Measurements from ENCODE around the gene BICD2. TPM values are rescaled to one million over a fixed set of nuclear protein-coding genes. Genes with fewer than 3 reads are reported as not detected.

Gene BICD2
- polyA plus RNA-seq, 1 donor from 2014 or later: 22.4 TPM

DNA sequence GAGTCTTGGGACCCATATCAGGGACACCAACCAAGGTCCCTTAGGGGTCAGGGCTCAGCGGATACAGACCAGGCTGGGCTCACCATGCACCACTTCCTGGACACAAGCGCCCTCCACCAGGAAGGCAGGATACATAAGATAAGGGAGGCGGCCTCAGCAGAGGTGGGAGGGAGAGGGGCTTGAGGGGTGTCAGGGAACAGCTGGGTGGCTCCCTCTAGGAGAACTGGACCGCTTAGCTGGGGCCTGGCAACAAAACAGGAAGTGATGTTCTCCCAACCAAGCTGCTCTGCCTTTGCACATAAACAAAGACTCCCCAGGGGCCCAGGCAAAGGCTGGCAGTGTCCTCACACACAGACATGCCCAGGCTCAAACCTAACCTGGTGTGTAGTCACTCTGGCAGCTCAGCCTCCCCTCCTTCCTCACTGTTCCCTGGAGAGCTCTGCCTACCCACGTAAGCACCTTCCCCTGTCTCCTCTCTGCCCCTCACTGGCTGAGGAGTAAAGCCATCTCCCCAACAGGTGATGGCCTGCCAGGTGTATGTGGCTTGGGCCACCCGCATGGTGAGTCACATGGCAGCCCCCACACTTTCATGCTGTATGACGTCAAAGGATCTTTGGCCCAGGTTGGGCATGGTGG, 5.8 kb upstream of the BICD2 start:
- no peak overlapping the region for H3K27ac ChIP-seq (ENCODE audit: low read length)

DNA sequence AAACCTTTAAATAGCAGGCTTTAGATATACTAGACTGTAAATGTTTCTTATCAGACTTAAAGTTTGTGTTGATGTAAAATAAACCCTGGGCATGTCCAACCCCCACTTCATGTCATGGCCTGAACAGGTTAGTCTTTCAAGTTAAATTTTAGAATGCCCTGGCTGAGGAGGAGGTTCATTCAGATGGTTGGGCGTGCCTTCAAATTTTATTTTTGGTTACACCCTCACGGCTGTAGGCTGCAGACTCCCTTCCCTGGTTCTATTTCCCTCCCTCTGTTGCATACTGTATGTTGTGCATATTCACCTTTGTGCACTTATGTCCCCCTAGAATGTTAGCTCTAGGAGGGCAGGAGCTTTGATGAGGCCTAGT, 5.3 kb upstream of the BICD2 start:
- H3K9me3 ChIP-seq (ENCODE audit: low read length): no peaks in the 10 kb centered on the region
- H3K4me3 ChIP-seq (ENCODE audit: low read length): no peak overlapping the region
- no peaks in the 10 kb centered on the region for H3K79me2 ChIP-seq (replicated peaks; ENCODE audit: insufficient read depth, low read length)
- no peak overlapping the region for H3K27ac ChIP-seq (ENCODE audit: low read length)
- no peak for TF ChIP-seq RAD21 (conservative IDR thresholded peaks at IDR 0.05)
- TF ChIP-seq EP300 (conservative IDR thresholded peaks at IDR 0.05; ENCODE audit: poor library complexity, severe bottlenecking): no peak
- TF ChIP-seq EZH2 (IDR thresholded peaks at IDR 0.05; ENCODE audit: borderline replicate concordance, insufficient read depth, low read length, poor library complexity, severe bottlenecking): no peak
- no peak overlapping the region for H3K9ac ChIP-seq (ENCODE audit: low read length)
- H3F3A ChIP-seq (ENCODE audit: insufficient read depth, low read length, poor library complexity, severe bottlenecking): peaks cover 9% of the 10 kb centered on the region
- no peak overlapping the region for H3K4me2 ChIP-seq (ENCODE audit: low read length)
- no peaks in the 10 kb centered on the region for H4K20me1 ChIP-seq (ENCODE audit: insufficient read depth)
- H3K36me3 ChIP-seq (ENCODE audit: insufficient read depth, low read length): no peaks in the 10 kb centered on the region
- H3K9me2 ChIP-seq (ENCODE audit: insufficient read depth, low read length): no peaks in the 10 kb centered on the region
- H3K27me3 ChIP-seq (ENCODE audit: insufficient read depth, low read depth, low read length): no peaks in the 10 kb centered on the region
- no peak overlapping the region for H2AFZ ChIP-seq (ENCODE audit: low read depth, low read length)

More for the DNA sequence above, 5.8 kb upstream of the BICD2 start:
- H3K36me3 ChIP-seq (ENCODE audit: insufficient read depth, low read length): no peaks in the 10 kb centered on the region
- no peak overlapping the region for H3K4me3 ChIP-seq (ENCODE audit: low read length)
- no peak for TF ChIP-seq EZH2 (IDR thresholded peaks at IDR 0.05; ENCODE audit: borderline replicate concordance, insufficient read depth, low read length, poor library complexity, severe bottlenecking)
- TF ChIP-seq SMC3 (conservative IDR thresholded peaks at IDR 0.05; ENCODE audit: poor library complexity): no peak
- no peak for TF ChIP-seq EP300 (conservative IDR thresholded peaks at IDR 0.05; ENCODE audit: poor library complexity, severe bottlenecking)
- TF ChIP-seq, protein P1, sequence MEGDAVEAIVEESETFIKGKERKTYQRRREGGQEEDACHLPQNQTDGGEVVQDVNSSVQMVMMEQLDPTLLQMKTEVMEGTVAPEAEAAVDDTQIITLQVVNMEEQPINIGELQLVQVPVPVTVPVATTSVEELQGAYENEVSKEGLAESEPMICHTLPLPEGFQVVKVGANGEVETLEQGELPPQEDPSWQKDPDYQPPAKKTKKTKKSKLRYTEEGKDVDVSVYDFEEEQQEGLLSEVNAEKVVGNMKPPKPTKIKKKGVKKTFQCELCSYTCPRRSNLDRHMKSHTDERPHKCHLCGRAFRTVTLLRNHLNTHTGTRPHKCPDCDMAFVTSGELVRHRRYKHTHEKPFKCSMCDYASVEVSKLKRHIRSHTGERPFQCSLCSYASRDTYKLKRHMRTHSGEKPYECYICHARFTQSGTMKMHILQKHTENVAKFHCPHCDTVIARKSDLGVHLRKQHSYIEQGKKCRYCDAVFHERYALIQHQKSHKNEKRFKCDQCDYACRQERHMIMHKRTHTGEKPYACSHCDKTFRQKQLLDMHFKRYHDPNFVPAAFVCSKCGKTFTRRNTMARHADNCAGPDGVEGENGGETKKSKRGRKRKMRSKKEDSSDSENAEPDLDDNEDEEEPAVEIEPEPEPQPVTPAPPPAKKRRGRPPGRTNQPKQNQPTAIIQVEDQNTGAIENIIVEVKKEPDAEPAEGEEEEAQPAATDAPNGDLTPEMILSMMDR (IDR thresholded peaks at IDR 0.05; ENCODE audit: poor library complexity, severe bottlenecking): no peak
- TF ChIP-seq RAD21 (conservative IDR thresholded peaks at IDR 0.05): no peak
- TF ChIP-seq POLR2AphosphoS5 (IDR thresholded peaks at IDR 0.05): no peak
- no peak for TF ChIP-seq MXI1 (conservative IDR thresholded peaks at IDR 0.05; ENCODE audit: poor library complexity, severe bottlenecking)
- no peak for TF ChIP-seq REST (IDR thresholded peaks at IDR 0.05; ENCODE audit: borderline replicate concordance)
- TF ChIP-seq TAF1 (IDR thresholded peaks at IDR 0.05; ENCODE audit: low read depth): no peak
- no peaks in the 10 kb centered on the region for H4K20me1 ChIP-seq (ENCODE audit: insufficient read depth)
- H2AFZ ChIP-seq (ENCODE audit: low read depth, low read length): no peak overlapping the region
- peaks cover 8% of the 10 kb centered on the region for H3F3A ChIP-seq (ENCODE audit: insufficient read depth, low read length, poor library complexity, severe bottlenecking)
- no peaks in the 10 kb centered on the region for H3K9me2 ChIP-seq (ENCODE audit: insufficient read depth, low read length)
- no peak overlapping the region for H3K9ac ChIP-seq (ENCODE audit: low read length)
- no peak overlapping the region for H3K4me2 ChIP-seq (ENCODE audit: low read length)
- H3K27me3 ChIP-seq (ENCODE audit: insufficient read depth, low read depth, low read length): no peaks in the 10 kb centered on the region
- H3K79me2 ChIP-seq (replicated peaks; ENCODE audit: insufficient read depth, low read length): no peaks in the 10 kb centered on the region
- no peaks in the 10 kb centered on the region for H3K9me3 ChIP-seq (ENCODE audit: low read length)

All from neural cell (in vitro differentiated cells).